ENCODE data around the gene ATF7IP2. TPM values are rescaled to one million over a fixed set of nuclear protein-coding genes. Genes with fewer than 3 reads are reported as not detected.

Gene ATF7IP2
- total and polyA plus RNA-seq, 9 of the 15 experiments (the other 6 are each of a cell fraction or from before 2014, with no cell fraction given), result 131 to 515 (median 196) TPM

- TF ChIP-seq U2AF1 (optimal IDR thresholded peaks at IDR 0.05; ENCODE audit: low read depth, low read length) (no peak), ZNF224 (CRISPR knock-in tag; IDR thresholded peaks at IDR 0.05) (no peak), MCM7 (IDR thresholded peaks at IDR 0.05) (no peak), ZKSCAN1 (IDR thresholded peaks at IDR 0.05; ENCODE audit: low read depth, low read length) (no peak), MITF (IDR thresholded peaks at IDR 0.05) (no peak), NFIC (IDR thresholded peaks at IDR 0.05) (no peak), CBFA2T2 (conservative IDR thresholded peaks at IDR 0.05) (peak; percentile 71), EP300 (IDR thresholded peaks at IDR 0.05; ENCODE audit: low read length) (0 out of 2 replicates have a peak, but pooled peaks have one; percentile 32), ZNF408 (CRISPR knock-in tag; IDR thresholded peaks at IDR 0.05; ENCODE audit: low read depth) (no peak), ZNF263 (CRISPR knock-in tag; IDR thresholded peaks at IDR 0.05; ENCODE audit: borderline replicate concordance) (no peak), BDP1 (IDR thresholded peaks at IDR 0.05; ENCODE audit: insufficient read depth, insufficient read length) (no peak), CSDE1 (IDR thresholded peaks at IDR 0.05) (no peak), HOMEZ (CRISPR knock-in tag; IDR thresholded peaks at IDR 0.05) (no peak), SMAD4 (CRISPR knock-in tag; conservative IDR thresholded peaks at IDR 0.05) (no peak), RFX1 (IDR thresholded peaks at IDR 0.05) (no peak), RBM22 (IDR thresholded peaks at IDR 0.05; ENCODE audit: low read depth, low read length, poor library complexity, severe bottlenecking) (no peak), ZNF830 (CRISPR knock-in tag; IDR thresholded peaks at IDR 0.05) (no peak), DMBX1 (CRISPR knock-in tag; IDR thresholded peaks at IDR 0.05; ENCODE audit: borderline replicate concordance) (no peak), MTA1 (IDR thresholded peaks at IDR 0.05; ENCODE audit: borderline replicate concordance) (peak; percentile 58; the same call in 1 of the 2 replicates), ZNF277 (CRISPR knock-in tag; IDR thresholded peaks at IDR 0.05; ENCODE audit: borderline replicate concordance) (no peak), TEAD4 (IDR thresholded peaks at IDR 0.05; ENCODE audit: low read length) (peak; percentile 31; the same call in 1 of the 2 replicates), TEAD4 (CRISPR knock-in tag; IDR thresholded peaks at IDR 0.05; ENCODE audit: borderline replicate concordance) (no peak), TRIM25 (IDR thresholded peaks at IDR 0.05; ENCODE audit: borderline replicate concordance) (no peak)
Measured at GRCh38 chr16:10485698-10486382, 100.0 kb downstream of the ATF7IP2 start (continued).
